DND-41 (cell line): Measurements from ENCODE around the gene PRRG3.

Source experiments
- ATAC-seq: fragments of 200-7000 bp; cut with Tn5 transposase; 3 replicates; pipeline ENCODE4 v1.9.1; 2021; ENCODE audit warnings: low read depth; ENCODE audit not compliant: insufficient read depth
- DNase-seq: peaks from one replicate; pipeline ENCODE4 v3.0.0-alpha.2; 2020
- H2AFZ ChIP-seq: 2 replicates; pipeline ENCODE4 v1.6.0; 2012; ENCODE audit warnings: low read depth, low read length
- H3K27ac ChIP-seq: 2 replicates; pipeline ENCODE4 v1.5.1; 2012; ENCODE audit warnings: low read length, inconsistent platforms
- H3K27me3 ChIP-seq: fragments of 200-600 bp; sonication (generic); 2 replicates; pipeline ENCODE4 v1.6.0; 2012; ENCODE audit warnings: low read length, mild to moderate bottlenecking, inconsistent platforms; ENCODE audit not compliant: insufficient read depth, poor library complexity
- H3K36me3 ChIP-seq: 2 replicates; pipeline ENCODE4 v1.5.1; 2012; ENCODE audit warnings: low read length, inconsistent platforms; ENCODE audit not compliant: insufficient read depth
- H3K4me1 ChIP-seq: 2 replicates; pipeline ENCODE4 v1.5.1; 2012; ENCODE audit warnings: mild to moderate bottlenecking, low read length; ENCODE audit not compliant: insufficient read depth
- H3K4me2 ChIP-seq: 2 replicates; pipeline ENCODE4 v1.6.0; 2012; ENCODE audit warnings: mild to moderate bottlenecking, moderate library complexity, low read length, inconsistent platforms; ENCODE audit not compliant: insufficient read depth
- H3K4me3 ChIP-seq, 2 experiments: fragments of 200-600 bp in 1 of 2; shearing (Covaris generic) in 1 of 2; 2 replicates each; pipeline ENCODE4 v1.5.1; 2012 to 2016; ENCODE audit warnings: inconsistent platforms in 2 of 2, low read length in 2 of 2, mild to moderate bottlenecking in 2 of 2, low read depth in 1 of 2, moderate library complexity in 1 of 2
- H3K79me2 ChIP-seq: 2 replicates; pipeline ENCODE4 v1.6.0; 2012; ENCODE audit warnings: low read length, inconsistent platforms; ENCODE audit not compliant: insufficient read depth
- H3K9ac ChIP-seq: 2 replicates; pipeline ENCODE4 v1.6.0; 2012; ENCODE audit warnings: low read depth, mild to moderate bottlenecking, inconsistent platforms, low read length, moderate library complexity
- H3K9me3 ChIP-seq: 2 replicates; pipeline ENCODE4 v1.5.1; 2012; ENCODE audit warnings: low read length, moderate library complexity, mild to moderate bottlenecking, inconsistent platforms; ENCODE audit not compliant: insufficient read depth, severe bottlenecking
- H4K20me1 ChIP-seq: 2 replicates; pipeline ENCODE4 v1.6.0; 2012; ENCODE audit warnings: low read length; ENCODE audit not compliant: insufficient read depth
- EZH2 ChIP-seq: IDR thresholded peaks from 3 replicates; pipeline ENCODE4 v1.6.1; 2012; ENCODE audit warnings: borderline replicate concordance, low read depth, mild to moderate bottlenecking, moderate library complexity, low read length, inconsistent platforms; ENCODE audit not compliant: severe bottlenecking
- TF ChIP-seq, protein P1 (sequence below): IDR thresholded peaks from 2 replicates; pipeline ENCODE4 v1.5.1; 2012; ENCODE audit warnings: borderline replicate concordance, low read length, moderate library complexity, mild to moderate bottlenecking; ENCODE audit not compliant: poor library complexity, severe bottlenecking; ENCODE audit errors: extremely low read depth

PRRG3 gene

DNA sequence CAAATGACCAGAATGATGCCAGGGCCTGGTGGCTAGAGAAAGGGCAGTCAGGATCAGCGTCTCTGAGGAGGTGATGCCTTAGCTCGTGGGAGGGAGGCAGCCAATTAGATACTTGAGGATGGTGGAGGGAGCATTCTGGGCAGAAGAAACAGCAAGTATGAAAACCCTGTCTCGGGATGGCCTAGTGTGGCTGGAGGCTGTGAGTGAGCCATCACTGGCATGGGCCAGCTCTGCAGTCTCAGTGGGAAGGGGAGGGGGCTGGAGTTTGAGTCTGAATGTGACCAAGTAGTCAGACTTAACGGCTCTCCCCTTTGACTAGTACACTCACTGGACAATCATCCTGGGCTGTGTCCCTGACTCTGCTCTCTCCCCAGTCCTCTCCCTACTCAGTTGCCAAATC is 46.3 kb downstream of the PRRG3 start:
- Histone ChIP-seq H3K27ac (no peak overlapping the region), H3K36me3 (no peaks in the 10 kb centered on the region), H3K4me1 (no peaks in the 10 kb centered on the region), H2AFZ (no peak overlapping the region), H3K9ac (no peak overlapping the region), H3K27me3 (no peaks in the 10 kb centered on the region), H3K79me2 (no peaks in the 10 kb centered on the region), H3K4me2 (no peak overlapping the region), H3K4me3 (no peak overlapping the region), H3K9me3 (no peaks in the 10 kb centered on the region), H4K20me1 (no peaks in the 10 kb centered on the region)
- DNase-seq (no peak), ATAC-seq (no peak)
- TF ChIP-seq EZH2 = no peak
- TF ChIP-seq, protein P1, sequence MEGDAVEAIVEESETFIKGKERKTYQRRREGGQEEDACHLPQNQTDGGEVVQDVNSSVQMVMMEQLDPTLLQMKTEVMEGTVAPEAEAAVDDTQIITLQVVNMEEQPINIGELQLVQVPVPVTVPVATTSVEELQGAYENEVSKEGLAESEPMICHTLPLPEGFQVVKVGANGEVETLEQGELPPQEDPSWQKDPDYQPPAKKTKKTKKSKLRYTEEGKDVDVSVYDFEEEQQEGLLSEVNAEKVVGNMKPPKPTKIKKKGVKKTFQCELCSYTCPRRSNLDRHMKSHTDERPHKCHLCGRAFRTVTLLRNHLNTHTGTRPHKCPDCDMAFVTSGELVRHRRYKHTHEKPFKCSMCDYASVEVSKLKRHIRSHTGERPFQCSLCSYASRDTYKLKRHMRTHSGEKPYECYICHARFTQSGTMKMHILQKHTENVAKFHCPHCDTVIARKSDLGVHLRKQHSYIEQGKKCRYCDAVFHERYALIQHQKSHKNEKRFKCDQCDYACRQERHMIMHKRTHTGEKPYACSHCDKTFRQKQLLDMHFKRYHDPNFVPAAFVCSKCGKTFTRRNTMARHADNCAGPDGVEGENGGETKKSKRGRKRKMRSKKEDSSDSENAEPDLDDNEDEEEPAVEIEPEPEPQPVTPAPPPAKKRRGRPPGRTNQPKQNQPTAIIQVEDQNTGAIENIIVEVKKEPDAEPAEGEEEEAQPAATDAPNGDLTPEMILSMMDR = no peak

DNA sequence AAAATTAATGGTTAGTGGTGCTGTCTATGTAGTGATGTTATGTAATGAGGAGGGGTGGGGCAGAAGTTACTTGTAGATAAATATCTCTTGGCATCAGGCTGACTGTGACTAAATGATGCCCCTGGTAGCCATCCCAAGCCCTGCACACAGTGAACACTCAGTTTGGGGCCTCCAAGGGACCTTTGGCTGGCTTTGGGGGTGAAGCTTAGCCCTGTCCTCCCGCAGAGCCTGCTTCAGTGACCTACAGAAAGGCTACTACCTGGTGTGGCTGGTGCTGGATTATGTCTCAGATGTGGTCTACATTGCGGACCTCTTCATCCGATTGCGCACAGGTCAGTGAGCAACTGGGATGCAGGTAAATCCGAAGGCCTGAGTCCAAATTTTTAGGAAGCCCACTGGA is 47.1 kb downstream of the PRRG3 start:
- no peak overlapping the region for H3K27ac ChIP-seq
- ATAC-seq = no peak
- no peaks in the 10 kb centered on the region for H3K27me3 ChIP-seq
- H3K9ac ChIP-seq = no peak overlapping the region
- no peaks in the 10 kb centered on the region for H3K4me1 ChIP-seq
- H2AFZ ChIP-seq = no peak overlapping the region
- H3K36me3 ChIP-seq = no peaks in the 10 kb centered on the region
- H3K4me3 ChIP-seq = no peak overlapping the region
- TF ChIP-seq, protein P1 = no peak
- no peaks in the 10 kb centered on the region for H3K79me2 ChIP-seq
- DNase-seq = no peak
- no peaks in the 10 kb centered on the region for H4K20me1 ChIP-seq
- no peak overlapping the region for H3K4me2 ChIP-seq
- no peaks in the 10 kb centered on the region for H3K9me3 ChIP-seq

DNA sequence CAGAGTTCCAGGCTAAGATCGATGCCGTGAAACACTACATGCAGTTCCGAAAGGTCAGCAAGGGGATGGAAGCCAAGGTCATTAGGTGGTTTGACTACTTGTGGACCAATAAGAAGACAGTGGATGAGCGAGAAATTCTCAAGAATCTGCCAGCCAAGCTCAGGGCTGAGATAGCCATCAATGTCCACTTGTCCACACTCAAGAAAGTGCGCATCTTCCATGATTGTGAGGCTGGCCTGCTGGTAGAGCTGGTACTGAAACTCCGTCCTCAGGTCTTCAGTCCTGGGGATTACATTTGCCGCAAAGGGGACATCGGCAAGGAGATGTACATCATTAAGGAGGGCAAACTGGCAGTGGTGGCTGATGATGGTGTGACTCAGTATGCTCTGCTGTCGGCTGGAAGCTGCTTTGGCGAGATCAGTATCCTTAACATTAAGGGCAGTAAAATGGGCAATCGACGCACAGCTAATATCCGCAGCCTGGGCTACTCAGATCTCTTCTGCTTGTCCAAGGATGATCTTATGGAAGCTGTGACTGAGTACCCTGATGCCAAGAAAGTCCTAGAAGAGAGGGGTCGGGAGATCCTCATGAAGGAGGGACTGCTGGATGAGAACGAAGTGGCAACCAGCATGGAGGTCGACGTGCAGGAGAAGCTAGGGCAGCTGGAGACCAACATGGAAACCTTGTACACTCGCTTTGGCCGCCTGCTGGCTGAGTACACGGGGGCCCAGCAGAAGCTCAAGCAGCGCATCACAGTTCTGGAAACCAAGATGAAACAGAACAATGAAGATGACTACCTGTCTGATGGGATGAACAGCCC is 48.6 kb downstream of the PRRG3 start:
- Histone ChIP-seq H3K4me2 (no peak overlapping the region), H3K27me3 (no peaks in the 10 kb centered on the region), H3K9me3 (no peaks in the 10 kb centered on the region), H3K4me1 (no peaks in the 10 kb centered on the region), H3K36me3 (no peaks in the 10 kb centered on the region), H3K9ac (no peak overlapping the region), H3K27ac (no peak overlapping the region), H3K79me2 (no peaks in the 10 kb centered on the region), H4K20me1 (no peaks in the 10 kb centered on the region), H2AFZ (no peak overlapping the region), H3K4me3 (no peak overlapping the region)
- TF ChIP-seq EZH2 = no peak
- TF ChIP-seq, protein P1 = no peak
- DNase-seq (no peak), ATAC-seq (no peak)
